ENCODE data around the gene USP2. TPM values are rescaled to one million over a fixed set of nuclear protein-coding genes. Genes with fewer than 3 reads are reported as not detected.

Gene USP2
- total RNA-seq, 1 experiment from 2014 or later, result 14.4 TPM

- H3K36me3 ChIP-seq (ENCODE audit: control insufficient read depth, insufficient read depth, low read length), result no peaks in the 10 kb centered on the region
- no peak for TF ChIP-seq CTCF (IDR thresholded peaks at IDR 0.05; ENCODE audit: insufficient read depth in 1 of 2, low read depth in 1 of 2, low read length in 1 of 2, severe bottlenecking in 1 of 2, unreplicated experiment in 1 of 2)
- H3K4me3 Mint-ChIP-seq (ENCODE audit: unreplicated experiment), result no peak overlapping the region
- no peaks in the 10 kb centered on the region for H3K36me3 Mint-ChIP-seq (ENCODE audit: insufficient read depth, unreplicated experiment)
- CTCF ChIA-PET, result interaction anchor here (1.2 to 7.8 kb wide), 2 partner anchors 26 to 28 kb away, joined by 3 to 220 read pairs; no protein-coding TSS in a partner anchor
- no TSS peak for BruUV-seq (replicated peaks)
- no peaks in the 10 kb centered on the region for H3K9me3 Mint-ChIP-seq (ENCODE audit: unreplicated experiment)
- no peak overlapping the region for H3K27ac Mint-ChIP-seq (ENCODE audit: unreplicated experiment)
- peaks cover 8% of the 10 kb centered on the region for H3K4me1 ChIP-seq
- no peak overlapping the region for H3K4me3 ChIP-seq (ENCODE audit: low read depth, low read length)
- H3K9me3 ChIP-seq, result no peaks in the 10 kb centered on the region
- H3K4me1 Mint-ChIP-seq (ENCODE audit: low read depth, unreplicated experiment), result no peaks in the 10 kb centered on the region
- H3K27me3 ChIP-seq (replicated peaks; ENCODE audit: control insufficient read depth, insufficient read depth, low read length), result no peaks in the 10 kb centered on the region
- intact Hi-C loops (cut with micrococcal nuclease; ENCODE audit: unreplicated experiment), result no loop called here
- POLR2A ChIA-PET, result interaction anchor here (0.6 kb wide), 1 partner anchor 26 kb away, joined by 3 read pairs; no protein-coding TSS in a partner anchor
- peaks cover 3% of the 10 kb centered on the region for H3K27me3 Mint-ChIP-seq (ENCODE audit: insufficient read depth, unreplicated experiment)
- DNase-seq, result no peak
Measured at GRCh38 chr11:119344291-119345010, 37.0 kb downstream of the USP2 start.

GRCh38 chr11:119343726-119344125, 37.8 kb downstream of the USP2 start:
- Histone ChIP-seq H3K27me3 (replicated peaks; ENCODE audit: control insufficient read depth, insufficient read depth, low read length) (no peaks in the 10 kb centered on the region; the same call in 1 of the 2 replicates), H3K4me1 (peaks cover 13% of the 10 kb centered on the region), H3K4me3 (ENCODE audit: low read depth, low read length) (no peak overlapping the region), H3K36me3 (ENCODE audit: control insufficient read depth, insufficient read depth, low read length) (no peaks in the 10 kb centered on the region), H3K9me3 (no peaks in the 10 kb centered on the region)
- H3K27ac Mint-ChIP-seq (ENCODE audit: unreplicated experiment), result no peak overlapping the region
- no peak overlapping the region for H3K4me3 Mint-ChIP-seq (ENCODE audit: unreplicated experiment)
- no peaks in the 10 kb centered on the region for H3K36me3 Mint-ChIP-seq (ENCODE audit: insufficient read depth, unreplicated experiment)
- ChIA-PET POLR2A (no interaction called here), CTCF (interaction anchor here (0.8 to 7.8 kb wide), 2 partner anchors 19 to 29 kb away, joined by 3 to 220 read pairs; no protein-coding TSS in a partner anchor)
- no peaks in the 10 kb centered on the region for H3K9me3 Mint-ChIP-seq (ENCODE audit: unreplicated experiment)
- peaks cover 3% of the 10 kb centered on the region for H3K27me3 Mint-ChIP-seq (ENCODE audit: insufficient read depth, unreplicated experiment)
- no TSS peak for BruUV-seq (replicated peaks)
- peaks cover 6% of the 10 kb centered on the region for H3K4me1 Mint-ChIP-seq (ENCODE audit: low read depth, unreplicated experiment)
- DNase-seq, result no peak
- TF ChIP-seq CTCF (IDR thresholded peaks at IDR 0.05; ENCODE audit: insufficient read depth in 1 of 2, low read depth in 1 of 2, low read length in 1 of 2, severe bottlenecking in 1 of 2, unreplicated experiment in 1 of 2), result no peak
- intact Hi-C loops (cut with micrococcal nuclease; ENCODE audit: unreplicated experiment), result no loop called here

GRCh38 chr11:119342362-119343130, 38.9 kb downstream of the USP2 start:
- Mint-ChIP-seq H3K27me3 (ENCODE audit: insufficient read depth, unreplicated experiment) (peaks cover 3% of the 10 kb centered on the region), H3K36me3 (ENCODE audit: insufficient read depth, unreplicated experiment) (peaks cover 5% of the 10 kb centered on the region), H3K27ac (ENCODE audit: unreplicated experiment) (no peak overlapping the region), H3K4me1 (ENCODE audit: low read depth, unreplicated experiment) (peaks cover 18% of the 10 kb centered on the region), H3K4me3 (ENCODE audit: unreplicated experiment) (no peak overlapping the region), H3K9me3 (ENCODE audit: unreplicated experiment) (no peaks in the 10 kb centered on the region)
- no peak for TF ChIP-seq CTCF (IDR thresholded peaks at IDR 0.05; ENCODE audit: insufficient read depth in 1 of 2, low read depth in 1 of 2, low read length in 1 of 2, severe bottlenecking in 1 of 2, unreplicated experiment in 1 of 2)
- intact Hi-C loops (cut with micrococcal nuclease; ENCODE audit: unreplicated experiment), result no loop called here
- Histone ChIP-seq H3K27me3 (replicated peaks; ENCODE audit: control insufficient read depth, insufficient read depth, low read length) (no peaks in the 10 kb centered on the region; the same call in 1 of the 2 replicates), H3K4me1 (peaks cover 25% of the 10 kb centered on the region), H3K36me3 (ENCODE audit: control insufficient read depth, insufficient read depth, low read length) (no peaks in the 10 kb centered on the region), H3K4me3 (ENCODE audit: low read depth, low read length) (no peak overlapping the region), H3K9me3 (no peaks in the 10 kb centered on the region)
- POLR2A ChIA-PET, result interaction anchor here (1.7 kb wide), 1 partner anchor 26 kb away, joined by 6 read pairs; no protein-coding TSS in a partner anchor
- CTCF ChIA-PET, result interaction anchor here (0.6 to 7.8 kb wide), 2 partner anchors 21 to 30 kb away, joined by 3 to 220 read pairs; no protein-coding TSS in a partner anchor
- BruUV-seq (replicated peaks), result no TSS peak
- DNase-seq, result no peak
